Posterior vena cava (tissue), 2 donors: ENCODE results near the gene CRY2. TPM values are rescaled to one million over a fixed set of nuclear protein-coding genes. Genes with fewer than 3 reads are reported as not detected.
"Not testable (repeated sequence)": the region's sequence is repeated elsewhere in the genome, so short reads cannot be mapped to it uniquely, and the experiment has no call there.

Experiments
- DNase-seq: peaks from one replicate; pipeline ENCODE4 v3.0.0-alpha.2; 2020; ENCODE audit warnings: low spot score
- intact Hi-C, 2 donors: fragments of 100-400 bp; cut with DNase I; formaldehyde crosslinking; loops; one replicate each; pipeline versions ENCODE4 v1.14.1 to v1.14.2; 2022 to 2023
- long read RNA-seq, 2 donors: library from polyadenylated mRNA; unstranded; transcript quantifications; one replicate each; pipeline ENCODE4 v2.0.0, GENCODE V29; 2020 to 2021
- total RNA-seq, 2 donors: library from RNA; stranded (reverse); fragmentation: NEBNext Ultra II Directional; extraction: Animal tissue kit (Norgen Biotek cat#: 25700); gene quantifications; one replicate each; pipeline ENCODE4 v1.2.1, GENCODE V29; 2021
- donor health status: DM: yes; HTN: yes; CAD: no.
- donor health status: DM: yes; HTN: yes; CAD: no.

The CRY2 gene
- 10 to 100 TPM; 32.2 to 49.5 TPM for total RNA-seq
- long read RNA-seq, donor 1, full-length matches to known transcripts: 8 of 21 reads
- long read RNA-seq, donor 1, partial matches to known transcripts: 10 of 21 reads
- long read RNA-seq, donor 1, other reads (novel, unspliced or antisense): 3 of 21 reads
- long read RNA-seq, donor 2, full-length matches to known transcripts: 5 of 21 reads
- long read RNA-seq, donor 2, partial matches to known transcripts: 5 of 21 reads
- long read RNA-seq, donor 2, other reads (novel, unspliced or antisense): 11 of 21 reads

DNA sequence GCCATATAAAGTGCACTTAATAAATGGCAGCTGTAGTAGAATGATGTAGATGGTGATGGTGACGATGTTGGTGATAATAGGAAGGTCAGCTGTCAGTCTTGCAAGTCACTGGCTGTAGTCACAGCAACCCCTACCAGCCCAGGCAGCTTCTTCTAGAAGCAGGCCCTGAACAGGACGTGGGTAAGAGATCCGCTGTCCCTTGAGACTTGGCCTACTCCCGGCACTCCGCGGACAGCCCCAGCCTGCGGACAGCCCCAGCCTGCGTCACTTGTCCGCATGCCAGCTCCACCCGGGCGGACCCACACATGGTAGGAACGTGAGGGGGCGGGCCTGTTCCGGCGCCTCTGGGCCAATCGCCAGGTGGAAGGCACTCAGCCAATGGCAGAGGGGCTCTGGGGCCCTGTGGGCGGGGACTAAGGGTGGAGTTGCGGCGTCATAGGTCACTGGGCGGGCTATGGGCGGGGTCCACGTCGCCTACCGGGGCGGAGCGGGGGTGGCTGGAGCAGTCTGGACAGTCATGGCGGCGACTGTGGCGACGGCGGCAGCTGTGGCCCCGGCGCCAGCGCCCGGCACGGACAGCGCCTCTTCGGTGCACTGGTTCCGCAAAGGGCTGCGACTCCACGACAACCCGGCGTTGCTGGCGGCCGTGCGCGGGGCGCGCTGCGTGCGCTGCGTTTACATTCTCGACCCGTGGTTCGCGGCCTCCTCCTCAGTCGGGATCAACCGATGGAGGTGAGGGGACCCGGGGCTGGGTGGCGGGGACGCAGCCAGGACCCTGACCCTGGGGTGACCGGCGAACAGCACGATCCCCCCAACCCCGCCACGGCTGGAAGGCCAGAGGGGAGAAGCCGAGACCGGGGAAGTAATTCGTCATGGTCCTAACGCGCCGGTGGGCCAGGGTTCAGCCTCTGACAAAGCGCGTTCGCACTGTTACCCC is at the start of gene CRY2:
Gene CRY2, plus strand, starts transcription at position 502 of the 937 bp plus-strand sequence. Its CDS starts 16 bp downstream, at position 518.
- intact Hi-C loops: no loop called here

DNA sequence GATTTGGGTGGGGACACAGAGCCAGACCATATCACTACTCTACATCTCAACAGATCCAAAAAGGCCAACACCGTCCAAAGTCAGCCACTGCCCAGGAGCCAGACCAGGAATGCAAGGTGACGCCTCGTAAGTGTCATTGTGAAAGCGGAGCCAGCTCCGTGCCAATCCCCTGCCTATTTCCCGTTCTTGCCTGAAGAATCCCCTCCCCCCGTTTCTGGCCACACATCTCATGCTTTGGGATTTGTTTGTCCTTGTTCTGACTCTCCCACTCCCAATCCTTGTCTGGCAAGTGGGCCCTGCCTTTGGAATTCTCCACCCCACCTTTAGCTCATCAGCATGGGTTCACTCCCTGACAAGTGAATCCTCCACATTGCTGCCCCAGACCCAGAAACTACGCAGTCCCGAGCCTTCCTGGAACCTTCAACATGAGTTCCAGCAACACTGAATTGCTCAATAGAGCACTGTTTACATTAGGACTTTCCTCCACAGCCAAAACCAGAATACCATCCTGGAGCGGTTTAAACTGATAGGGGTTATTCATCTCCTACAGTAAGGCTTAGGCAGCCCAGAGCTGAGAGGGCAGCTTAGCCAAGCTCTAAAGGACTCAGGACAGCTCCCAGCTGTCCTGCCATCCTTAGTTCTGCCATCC is 48.4 kb upstream of the CRY2 start:
- intact Hi-C loops: no loop called here
- DNase-seq: no peak

More for the DNA sequence above, at the start of gene CRY2:
- peak; percentile 100 for DNase-seq

DNA sequence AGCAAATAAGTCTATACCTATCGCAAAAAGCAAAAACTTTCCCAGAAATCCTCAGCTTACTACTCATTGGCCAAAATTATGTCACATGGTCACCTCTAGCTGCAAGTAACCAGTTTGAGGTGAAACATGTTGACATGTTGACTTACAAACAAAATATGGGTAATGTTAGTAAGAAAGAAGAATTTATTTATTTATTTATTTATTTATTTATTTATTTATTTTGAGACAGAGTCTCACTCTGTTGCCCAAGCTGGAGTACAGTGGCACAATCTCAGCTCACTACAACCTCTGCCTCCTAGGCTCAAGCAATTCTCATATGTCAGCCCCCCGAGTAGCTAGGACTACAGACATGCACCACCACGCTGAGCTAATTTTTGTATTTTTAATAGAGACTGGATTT is 47.7 kb upstream of the CRY2 start:
- DNase-seq: no peak
- intact Hi-C loops: no loop called here

DNA sequence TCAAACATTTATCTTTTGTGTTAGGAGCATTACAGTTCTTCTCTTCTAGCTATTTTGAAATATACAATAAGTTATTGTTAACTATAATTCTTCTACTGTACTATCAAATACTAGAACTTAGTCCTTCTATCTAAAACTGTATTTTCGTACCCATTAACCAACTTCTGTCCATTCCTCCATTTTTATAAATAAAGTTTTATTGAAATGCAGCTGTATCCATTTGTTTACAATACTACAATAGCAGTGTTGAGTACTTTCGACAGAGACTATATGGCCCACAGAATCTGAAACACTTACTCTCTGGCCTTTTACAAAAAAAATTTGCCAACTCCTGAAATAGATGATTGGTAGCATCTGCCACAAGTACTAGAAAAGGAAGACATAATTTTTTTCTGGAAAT is 47.0 kb upstream of the CRY2 start:
- no peak for DNase-seq
- intact Hi-C loops: no loop called here

DNA sequence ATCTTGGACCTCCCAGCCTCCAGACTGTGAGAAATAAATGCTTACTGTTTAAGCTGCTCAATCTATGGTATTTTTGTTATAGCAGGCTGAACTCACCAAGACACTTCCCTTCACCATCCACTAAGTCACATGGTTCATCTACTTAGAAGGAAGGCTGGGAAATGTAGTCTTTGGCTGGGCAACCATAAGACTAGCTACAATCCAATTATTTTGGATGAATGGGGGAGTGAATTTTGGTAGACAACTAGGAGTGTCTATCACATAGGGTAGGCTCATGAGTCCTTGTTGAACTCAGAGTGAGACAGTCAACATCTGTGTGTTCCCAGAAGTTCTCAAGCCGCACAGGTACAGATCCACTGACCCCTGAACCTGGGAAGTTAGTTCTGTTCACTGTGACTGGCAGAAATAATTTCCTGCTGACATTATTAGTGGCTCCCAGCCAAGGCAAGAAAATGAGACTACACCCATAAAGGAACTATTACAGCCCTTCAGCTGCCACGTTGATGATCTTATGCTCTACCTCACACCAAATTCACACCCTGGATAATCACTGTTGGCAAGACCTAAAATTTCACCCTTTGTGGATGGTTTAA is 45.5 kb upstream of the CRY2 start:
- intact Hi-C loops: no loop called here
- no peak for DNase-seq

DNA sequence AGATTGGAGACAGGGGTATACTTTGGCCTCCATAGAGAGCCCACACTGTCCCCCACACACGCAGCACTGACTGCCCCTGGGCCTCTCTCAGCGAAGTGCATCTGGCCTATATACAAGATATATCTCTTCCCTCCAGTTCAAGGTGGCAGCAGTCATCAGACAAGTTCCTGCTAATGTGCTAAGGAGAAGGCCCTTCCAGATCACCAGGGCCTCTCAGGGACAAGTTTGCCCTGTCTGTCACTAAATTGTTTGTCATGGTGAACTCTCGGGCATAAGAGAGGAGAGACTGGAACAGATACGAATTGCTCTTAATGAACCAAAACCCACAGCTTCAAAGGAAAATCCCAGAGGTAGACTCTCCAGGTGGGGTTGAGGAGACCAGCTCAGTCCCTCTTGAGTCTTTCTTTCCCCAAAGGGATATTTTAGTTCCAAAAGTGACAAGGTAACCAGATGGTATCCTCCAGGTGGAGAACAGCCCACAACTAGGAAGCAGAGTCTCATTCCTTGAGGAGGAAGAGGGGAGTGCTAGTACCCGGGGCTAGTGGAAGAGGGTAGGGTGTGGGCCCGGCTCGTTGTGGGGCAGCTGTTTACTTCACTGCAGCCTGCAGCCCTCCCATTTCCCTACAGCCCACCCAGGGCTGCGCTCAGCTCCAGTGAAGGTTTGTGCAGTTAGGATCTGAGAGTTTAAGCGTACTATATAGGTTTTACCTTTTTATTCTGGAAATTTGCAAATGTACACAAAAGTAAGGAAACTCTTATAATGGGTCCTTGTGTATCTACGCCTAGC is 44.6 kb upstream of the CRY2 start:
- DNase-seq: no peak
- intact Hi-C loops: no loop called here

DNA sequence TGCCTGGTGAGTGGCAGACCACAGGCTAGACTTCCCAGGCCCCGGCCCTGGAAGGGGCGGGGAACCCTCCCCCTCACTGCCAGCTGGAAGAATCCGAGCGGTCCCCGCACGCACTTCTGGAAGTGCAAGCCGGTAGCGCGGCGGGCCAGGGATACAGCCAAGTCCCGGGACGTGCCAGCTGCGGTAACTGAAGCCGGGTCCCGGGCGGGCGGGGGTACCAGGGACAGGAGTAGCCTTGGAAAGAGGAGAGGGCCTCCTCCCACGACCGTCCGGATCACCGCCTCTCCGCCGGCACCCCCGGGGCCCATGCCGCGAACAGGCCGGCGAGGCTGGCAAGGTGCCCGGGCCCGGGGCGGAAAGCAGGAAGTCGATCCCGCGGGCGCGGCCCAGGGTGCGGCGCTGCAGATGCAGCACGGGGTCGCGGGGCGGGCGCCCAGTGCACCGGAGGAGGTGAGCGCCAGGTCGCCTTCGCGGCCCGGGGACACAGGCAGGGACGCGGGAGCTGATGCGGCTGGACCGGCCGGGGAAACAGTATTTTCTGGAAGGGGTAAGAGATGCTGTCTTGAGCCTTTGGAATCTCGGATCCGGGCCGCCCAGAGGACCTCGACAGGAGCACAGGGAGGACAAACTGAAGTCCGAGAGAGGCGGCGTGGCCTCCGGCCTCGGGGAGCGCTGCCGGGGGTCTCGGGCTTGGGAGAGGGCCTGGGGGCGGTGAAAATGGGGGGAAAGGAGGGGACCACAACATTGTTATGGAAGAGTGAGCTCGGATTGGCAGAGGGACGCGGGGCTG is 43.1 kb upstream of the CRY2 start:
- intact Hi-C loops: no loop called here
- peak; percentile 95 for DNase-seq

DNA sequence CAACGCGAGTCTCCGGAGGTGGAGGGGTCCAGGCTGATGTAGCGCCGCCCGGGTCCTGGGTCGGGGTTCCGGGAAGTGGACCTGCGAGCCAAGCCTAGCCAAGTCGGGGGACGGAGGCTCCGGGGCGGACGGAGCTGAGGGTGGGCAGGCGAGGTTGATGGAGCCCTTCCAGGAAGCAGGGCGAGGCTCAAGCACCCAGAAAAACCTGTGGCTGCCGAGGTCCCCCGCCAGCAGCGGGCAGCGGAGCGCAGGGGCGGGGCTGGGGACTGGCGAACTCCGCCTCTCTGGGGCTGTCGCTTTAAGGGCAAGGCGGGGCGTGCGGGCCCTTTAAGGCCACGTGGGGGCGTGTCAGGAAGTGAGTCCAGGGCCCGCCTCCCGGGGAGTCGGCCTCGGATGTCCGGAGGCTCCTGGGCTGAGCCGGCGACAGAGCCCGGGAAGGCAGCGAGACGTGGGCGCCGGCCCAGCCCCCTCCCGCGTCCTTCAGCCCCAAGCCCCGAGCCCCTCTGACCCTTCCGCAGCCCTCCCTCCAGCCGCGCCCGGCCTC is 42.4 kb upstream of the CRY2 start, which contains the start of gene SLC35C1:
Gene SLC35C1, plus strand, starts transcription at position 389 of the 544 bp plus-strand sequence. CDS start 653 bp downstream, outside the sequence.
- intact Hi-C loops: loop anchor here in 1 of 2 donors (5.0 kb wide), 1 partner anchor 97 kb away; no protein-coding TSS in a partner anchor
- peak; percentile 99 for DNase-seq

DNA sequence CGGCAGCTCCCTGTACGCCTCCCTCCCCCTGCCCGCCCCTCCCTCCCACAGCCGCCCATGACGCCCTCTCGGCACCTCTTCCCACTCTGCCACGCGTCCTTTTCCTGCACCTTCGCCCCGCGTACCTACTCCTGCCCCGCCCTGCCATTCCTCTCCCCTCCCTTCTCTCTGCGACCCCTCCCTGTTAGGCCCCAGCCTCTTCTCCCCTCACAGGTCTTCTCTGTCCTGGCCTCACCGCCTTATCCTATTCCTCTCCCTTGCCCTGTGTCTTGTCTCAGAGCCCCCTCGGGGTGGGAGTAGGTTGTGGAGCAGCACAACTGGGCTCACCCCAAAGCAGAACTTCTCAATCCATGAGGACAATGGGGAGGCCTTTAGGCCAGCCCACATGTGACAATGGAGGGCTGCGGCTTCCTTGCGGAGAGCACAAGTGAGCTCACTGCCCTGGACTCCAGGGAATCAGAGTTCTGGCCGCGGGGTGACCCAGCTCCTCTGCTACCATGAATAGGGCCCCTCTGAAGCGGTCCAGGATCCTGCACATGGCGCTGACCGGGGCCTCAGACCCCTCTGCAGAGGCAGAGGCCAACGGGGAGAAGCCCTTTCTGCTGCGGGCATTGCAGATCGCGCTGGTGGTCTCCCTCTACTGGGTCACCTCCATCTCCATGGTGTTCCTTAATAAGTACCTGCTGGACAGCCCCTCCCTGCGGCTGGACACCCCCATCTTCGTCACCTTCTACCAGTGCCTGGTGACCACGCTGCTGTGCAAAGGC is 41.8 kb upstream of the CRY2 start:
- peak; percentile 87 for DNase-seq
- intact Hi-C loops: loop anchor here in 1 of 2 donors (5.0 kb wide), 1 partner anchor 97 kb away; no protein-coding TSS in a partner anchor

DNA sequence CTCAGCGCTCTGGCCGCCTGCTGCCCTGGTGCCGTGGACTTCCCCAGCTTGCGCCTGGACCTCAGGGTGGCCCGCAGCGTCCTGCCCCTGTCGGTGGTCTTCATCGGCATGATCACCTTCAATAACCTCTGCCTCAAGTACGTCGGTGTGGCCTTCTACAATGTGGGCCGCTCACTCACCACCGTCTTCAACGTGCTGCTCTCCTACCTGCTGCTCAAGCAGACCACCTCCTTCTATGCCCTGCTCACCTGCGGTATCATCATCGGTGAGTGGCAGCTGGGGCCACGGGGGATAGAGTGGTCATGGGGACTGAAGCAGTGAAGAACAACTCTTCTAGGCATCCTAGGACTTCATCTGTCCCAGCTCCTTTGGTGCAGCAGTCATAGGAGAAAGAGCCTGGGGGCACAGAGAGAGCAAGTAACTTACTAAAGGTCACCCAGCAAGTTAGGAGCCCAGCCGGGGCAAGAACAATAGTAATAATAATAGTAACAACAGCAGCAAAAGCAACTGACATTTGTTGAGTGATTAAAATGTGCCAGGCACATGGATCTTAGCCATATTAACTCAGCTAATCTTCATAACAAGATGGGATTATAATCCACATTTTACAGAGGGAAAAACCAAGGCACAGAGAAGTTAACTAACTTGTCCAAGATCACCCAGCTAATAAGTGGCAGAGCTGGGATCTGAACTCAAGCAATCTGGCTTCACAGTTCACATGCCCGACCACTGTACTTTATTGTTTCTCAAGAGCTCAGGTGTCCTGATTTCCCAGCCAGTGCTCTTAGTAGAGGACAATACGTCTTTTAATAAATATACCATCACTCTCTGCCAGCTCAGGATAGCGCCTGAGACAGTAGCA is 41.0 kb upstream of the CRY2 start:
- intact Hi-C loops: loop anchor here in 1 of 2 donors (5.0 kb wide), 1 partner anchor 96 kb away; no protein-coding TSS in a partner anchor
- no peak for DNase-seq

DNA sequence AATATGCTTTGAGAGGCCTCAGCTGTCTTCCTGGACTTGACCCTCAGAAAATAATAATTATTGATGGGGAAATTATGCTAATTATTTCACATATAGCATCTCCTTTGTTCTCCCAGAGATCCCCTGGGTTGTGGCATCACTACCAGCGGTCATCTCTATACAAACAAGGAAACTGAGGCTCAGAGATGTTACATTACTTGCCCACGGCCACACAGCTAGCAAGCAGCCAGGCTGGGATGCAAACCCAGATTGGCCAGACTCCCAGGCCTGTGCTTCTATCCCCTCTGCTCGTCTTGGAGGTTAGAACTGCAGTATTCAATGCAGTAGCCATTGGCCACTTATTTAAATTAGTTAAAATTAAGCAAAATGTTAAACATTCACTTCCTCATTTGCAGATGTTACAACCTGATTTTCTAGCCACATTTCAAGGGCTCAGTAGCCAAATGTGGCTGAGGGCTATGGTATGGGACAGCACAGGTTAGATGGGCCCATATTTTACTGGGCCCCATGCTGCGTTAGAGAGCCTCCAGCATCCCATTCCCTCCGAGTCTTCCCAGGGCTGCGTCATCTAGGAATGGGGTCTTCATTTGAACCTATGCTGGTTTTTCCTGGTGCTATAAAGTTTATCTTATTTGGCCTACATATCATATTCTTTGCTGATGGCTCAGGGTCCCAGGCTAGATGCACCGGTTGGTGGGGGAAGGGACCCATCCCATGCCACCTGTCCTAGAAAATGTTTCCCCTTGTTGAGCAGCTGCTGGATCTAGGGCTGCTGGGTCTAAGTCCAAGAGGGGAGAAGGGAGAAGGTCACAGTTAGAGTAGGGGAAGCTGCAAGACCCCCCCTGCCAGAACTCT is 40.1 kb upstream of the CRY2 start:
- DNase-seq: no peak
- intact Hi-C loops: loop anchor here in 1 of 2 donors (5.0 kb wide), 1 partner anchor 95 kb away; no protein-coding TSS in a partner anchor

DNA sequence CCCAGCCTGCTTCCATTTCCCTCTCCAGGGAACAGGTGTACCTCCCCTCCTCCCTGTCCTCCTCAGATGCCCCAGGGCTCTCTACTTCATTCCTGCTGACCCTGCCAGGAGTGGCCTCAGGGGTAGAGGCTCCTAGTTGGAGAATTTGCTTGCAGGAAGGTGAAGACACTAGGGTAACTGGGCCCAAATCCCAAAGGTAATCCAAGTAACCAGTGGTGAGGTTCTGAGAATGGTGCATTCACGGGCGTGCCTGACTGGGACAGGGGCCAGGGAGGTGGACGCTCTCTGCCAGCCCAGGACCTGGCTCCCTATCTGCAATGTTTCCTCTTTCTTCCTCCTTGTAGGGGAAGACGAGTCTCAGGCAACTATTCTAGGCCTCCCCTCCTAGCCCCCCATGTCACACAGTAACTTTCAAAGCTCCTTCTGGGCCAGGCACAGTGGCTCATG is 39.5 kb upstream of the CRY2 start:
- intact Hi-C loops: loop anchor here in 1 of 2 donors (5.0 kb wide), 1 partner anchor 94 kb away; no protein-coding TSS in a partner anchor
- no peak for DNase-seq

DNA sequence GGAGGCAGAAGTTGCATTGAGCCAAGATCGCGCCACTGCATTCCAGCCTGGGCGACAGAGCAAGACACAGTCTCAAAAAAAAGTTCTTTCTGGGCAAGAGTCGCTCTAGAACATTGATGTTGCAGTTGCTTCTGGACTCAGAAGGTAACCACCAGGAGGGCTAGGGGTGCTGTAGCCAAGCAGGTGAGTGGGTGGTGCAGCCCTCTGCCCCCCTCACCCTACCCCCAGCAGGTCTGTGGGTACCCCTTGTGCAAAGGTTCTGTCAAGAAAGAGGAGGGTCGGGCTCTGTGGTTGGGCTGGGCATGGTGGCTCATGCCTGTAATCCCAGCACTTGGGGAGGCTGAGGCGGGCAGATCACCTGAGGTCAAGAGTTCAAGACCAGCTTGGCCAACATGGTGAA is 38.8 kb upstream of the CRY2 start:
- not testable (repeated sequence) for DNase-seq
- intact Hi-C loops: loop anchor here in 1 of 2 donors (5.0 kb wide), 1 partner anchor 94 kb away; no protein-coding TSS in a partner anchor
